GM19239 (cell line): ENCODE results near the gene UBA52.
"Not testable (repeated sequence)": the region's sequence is repeated elsewhere in the genome, so short reads cannot be mapped to it uniquely, and the experiment has no call there.

Source experiments
- DNase-seq: peaks from one replicate; pipeline ENCODE4 v3.0.0; 2011; ENCODE audit warnings: low spot score; ENCODE audit not compliant: insufficient read length
- FAIRE-seq: peaks from 2 replicates; lab custom pipeline; 2011; peaks lifted over from hg19 to GRCh38; lab: Jason Lieb, UNC

Gene UBA52

DNA sequence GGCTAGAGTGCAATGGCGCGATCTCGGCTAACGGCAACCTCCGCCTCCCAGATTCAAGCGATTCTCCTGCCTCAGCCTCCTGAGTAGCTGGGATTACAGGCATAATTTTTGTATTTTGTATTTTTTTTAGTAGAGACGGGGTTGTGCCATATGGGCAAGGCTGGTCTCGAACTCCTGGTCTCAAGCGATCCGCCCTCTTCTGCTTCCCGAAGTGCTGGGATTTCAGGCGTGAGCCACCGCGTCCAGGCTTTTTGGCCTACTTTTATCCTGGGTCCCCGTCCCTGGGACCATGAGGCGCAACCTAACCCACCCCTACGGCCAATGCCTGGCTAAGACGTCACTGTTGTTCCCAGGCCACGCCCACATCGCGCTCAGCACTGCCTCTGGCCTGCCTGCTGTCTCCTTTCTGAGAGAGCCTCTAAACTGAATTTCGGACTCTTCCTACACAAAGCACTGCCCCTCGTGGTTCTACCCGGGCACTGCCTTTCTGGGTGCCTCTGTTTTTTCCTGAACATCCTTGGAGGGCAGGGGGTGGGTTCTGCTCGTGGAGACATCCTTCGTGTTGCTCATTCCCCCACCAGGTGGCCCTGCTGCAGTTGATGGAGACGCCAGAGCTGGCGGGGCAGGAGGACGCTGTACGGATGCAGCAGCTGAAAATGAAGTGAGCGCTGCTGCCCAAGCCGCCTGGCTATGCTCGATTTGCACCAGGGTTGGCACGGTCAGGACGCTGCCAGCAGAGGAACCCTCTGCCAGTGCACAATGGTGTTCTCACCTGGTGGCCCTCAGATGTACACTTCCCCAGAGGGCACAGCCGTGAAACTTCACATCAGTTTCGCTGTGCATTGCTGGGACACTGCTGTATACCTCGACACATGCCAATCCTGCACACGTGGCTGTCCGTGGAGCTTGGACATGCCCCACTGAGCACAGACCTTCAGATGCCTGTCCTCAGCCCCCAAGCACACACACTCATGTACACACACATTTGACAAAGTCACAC is 18.9 kb downstream of the UBA52 start:
- FAIRE-seq = no peak
- no peak for DNase-seq

DNA sequence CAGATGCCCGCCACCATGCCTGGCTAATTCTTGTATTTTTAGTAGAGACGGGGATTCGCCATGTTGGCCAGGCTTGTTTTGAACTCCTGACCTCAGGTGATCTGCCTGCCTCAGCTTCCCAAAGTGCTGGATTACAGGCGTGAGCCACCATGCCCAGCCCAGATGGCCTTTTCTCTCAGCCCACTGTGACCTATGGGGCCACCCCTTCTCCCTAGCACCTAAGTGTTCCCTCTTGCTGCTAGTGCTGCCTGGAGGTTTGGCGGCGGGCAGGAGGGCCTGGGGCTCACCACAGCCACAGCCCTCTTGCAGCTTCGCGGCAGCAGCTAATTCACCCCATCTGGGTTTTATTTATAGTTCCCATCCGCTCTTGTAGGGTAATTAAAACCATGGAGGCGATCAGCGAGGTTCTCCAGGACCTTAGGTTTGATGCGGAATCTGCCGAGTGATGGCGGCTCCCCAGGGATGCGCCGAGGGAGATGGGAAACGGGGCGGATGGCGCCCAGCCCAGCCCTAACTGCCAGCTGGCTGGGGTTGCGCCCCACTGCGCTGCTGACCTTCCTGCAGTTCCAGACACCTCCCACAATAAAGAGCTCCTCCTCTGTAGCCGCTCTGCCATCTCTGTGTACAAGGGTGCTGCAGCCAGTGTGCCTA is 20.2 kb downstream of the UBA52 start:
- FAIRE-seq (no peak), DNase-seq (no peak)

GRCh38 chr19:18592732-18593131 is 21.1 kb downstream of the UBA52 start:
- not testable (repeated sequence) for DNase-seq, FAIRE-seq

GRCh38 chr19:18593367-18594095 is 21.9 kb downstream of the UBA52 start:
- FAIRE-seq = no peak
- no peak for DNase-seq

DNA sequence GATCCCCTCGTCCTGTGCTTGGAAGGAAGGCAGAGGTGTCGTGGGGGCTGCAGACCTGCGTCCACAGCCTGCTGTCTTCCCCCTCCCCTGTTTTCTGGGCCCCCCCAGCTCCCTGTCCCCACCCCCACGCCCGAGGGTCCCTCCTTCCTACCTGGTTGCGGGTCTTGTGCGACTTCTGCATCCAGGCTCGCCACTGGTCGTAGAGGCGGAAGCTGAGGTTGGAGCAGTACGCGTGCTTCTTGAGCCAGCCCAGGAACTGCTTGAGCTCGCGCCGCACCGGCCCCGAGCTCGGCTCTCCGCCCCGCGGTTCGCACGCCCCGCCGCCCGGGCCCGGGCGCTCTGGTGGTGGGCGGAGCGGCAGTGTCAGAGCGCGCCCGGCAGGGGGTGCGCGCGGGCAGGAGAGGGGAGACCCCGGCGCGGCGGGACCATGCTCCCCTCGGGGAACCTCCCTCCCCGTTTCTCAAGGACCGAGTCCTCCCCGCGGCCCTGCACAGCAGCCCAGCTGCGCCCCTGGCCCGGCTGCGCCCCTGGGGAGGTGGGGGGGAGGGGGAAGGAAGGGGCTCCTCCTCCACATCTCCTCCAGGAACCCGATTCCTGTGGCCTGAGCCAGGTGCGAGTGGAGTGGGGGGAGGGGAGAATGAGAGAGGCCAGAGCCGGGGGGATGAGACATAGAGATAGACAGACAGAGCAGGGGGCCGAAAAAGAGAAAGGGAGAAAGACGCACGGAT is 22.6 kb downstream of the UBA52 start:
- DNase-seq (peak; percentile 93), FAIRE-seq (no peak)

DNA sequence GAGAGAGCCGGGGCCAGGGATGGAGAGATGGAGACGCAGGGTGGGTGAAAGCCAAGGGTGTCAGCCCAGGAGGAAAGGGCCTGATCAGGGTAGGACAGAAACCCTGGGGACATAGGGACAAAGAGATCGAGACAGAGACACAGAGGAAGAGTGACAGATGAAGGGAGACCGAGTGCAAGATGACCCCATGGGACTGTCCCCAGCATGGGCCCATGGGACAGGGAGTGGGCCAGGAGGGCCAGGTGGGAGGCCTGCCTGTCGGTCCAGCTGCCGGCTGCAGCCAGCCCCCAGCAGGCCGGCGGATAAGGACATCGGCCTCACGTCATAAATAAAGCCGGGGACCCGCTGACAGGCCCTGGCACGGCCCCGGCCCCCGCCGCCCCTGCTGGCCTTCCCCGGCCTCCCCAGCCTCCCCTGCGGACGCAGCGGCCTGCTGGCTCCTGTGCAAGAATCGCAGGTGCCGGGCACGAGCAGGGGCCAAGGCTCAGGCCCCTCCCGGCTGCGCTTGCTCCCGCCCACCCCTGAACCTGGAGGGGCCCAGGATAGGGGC is 23.2 kb downstream of the UBA52 start:
- no peak for DNase-seq
- no peak for FAIRE-seq

DNA sequence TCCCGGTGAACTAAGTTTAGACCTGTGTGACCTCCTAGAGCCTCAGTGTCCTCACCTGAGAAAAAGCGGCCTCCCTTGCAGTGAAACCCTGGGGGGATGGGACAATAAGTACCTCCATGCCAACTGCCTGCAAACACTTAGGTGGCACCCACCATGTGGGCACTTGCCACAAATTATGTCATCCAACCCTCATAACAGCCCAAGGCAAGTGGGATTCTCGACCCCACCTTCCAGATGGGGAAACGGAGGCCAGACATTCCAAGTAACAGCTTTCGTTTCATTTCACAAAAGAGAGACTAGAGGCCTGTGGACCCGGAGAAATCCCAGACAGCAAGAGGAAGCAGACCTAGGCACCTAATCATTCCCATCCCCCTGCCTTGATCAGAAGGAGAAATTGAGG is 23.8 kb downstream of the UBA52 start:
- FAIRE-seq (no peak), DNase-seq (no peak)

DNA sequence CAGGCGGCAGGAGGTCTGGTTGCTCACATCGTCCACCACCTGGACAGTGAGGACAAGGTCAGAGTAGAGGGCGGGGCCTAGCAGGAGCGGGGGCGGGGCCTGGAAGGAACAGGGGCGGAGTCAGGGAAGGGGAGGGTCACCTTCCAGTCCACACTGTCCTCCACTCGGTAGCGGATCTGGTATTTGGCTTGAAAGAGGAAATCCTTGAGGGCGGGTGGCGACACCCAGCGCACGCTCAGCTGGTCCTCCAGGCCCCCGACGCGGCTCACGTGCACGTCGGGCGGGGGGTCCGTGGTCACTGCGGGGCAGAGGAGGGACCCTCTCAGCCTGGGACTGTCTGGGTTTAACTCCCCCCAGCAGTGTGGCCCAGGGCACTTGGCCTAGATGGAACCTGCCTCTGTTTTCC is 25.1 kb downstream of the UBA52 start:
- no peak for FAIRE-seq
- no peak for DNase-seq

DNA sequence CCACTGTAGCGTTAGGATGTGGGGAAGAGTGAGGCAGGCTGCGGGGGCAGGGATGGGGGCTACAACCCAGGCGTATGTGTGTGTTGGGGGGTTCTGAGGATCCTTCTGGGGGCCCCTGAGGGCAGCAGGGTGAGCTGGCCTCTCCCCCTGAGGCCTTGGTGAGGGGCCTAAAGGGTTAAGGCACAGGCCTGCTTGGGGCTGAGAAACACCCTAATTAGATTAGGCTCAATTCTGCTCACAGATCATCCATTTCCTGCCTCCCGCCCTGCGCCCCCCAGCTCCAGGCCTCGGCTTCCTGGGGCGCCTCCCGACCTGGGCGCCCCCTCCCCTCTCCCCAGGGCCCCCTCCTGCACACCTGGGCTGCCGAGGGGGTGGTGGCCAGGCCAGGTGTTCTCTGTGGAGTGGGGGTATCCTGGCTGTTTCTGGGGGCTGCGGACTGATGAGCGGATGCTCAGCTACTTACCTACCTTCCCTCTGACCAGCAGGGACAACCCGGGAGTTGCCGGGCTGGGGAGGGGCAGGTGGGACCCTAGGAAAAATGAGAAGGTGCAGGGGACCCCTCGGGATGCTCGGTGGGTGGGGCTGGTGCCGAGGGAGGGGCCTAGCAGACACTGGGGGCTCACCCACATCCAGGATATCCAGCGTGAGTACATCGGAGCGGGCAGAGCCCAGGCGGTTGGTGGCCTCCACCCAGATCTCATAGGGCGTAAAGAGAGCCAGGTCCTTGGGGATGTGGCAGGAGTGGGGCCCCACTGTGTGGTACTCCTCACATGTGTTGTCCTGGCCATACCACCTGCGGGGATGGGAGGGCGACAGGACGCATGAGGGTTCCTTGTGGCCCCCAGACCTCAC is 26.4 kb downstream of the UBA52 start:
- DNase-seq (no peak), FAIRE-seq (no peak)

DNA sequence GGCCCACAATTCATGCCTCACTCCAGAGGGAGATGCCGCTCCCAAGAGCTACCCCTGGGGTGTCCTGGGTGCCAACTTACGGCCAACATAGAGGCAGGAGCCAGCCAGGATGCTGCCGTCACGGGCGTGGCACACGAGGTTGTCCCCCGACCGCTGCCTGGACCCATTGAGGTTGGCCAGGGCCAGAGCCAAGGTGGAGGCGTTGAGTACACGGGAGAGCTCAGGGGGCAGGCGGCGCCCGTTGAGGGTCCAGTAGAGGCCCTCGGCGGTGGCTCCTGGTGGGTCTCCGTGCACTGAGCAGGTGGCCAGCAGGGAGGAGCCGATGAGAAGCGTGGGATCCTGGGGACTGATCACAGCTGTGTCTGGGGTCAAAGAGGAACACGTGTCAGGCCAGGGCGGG is 27.8 kb downstream of the UBA52 start:
- no peak for FAIRE-seq
- DNase-seq = no peak

DNA sequence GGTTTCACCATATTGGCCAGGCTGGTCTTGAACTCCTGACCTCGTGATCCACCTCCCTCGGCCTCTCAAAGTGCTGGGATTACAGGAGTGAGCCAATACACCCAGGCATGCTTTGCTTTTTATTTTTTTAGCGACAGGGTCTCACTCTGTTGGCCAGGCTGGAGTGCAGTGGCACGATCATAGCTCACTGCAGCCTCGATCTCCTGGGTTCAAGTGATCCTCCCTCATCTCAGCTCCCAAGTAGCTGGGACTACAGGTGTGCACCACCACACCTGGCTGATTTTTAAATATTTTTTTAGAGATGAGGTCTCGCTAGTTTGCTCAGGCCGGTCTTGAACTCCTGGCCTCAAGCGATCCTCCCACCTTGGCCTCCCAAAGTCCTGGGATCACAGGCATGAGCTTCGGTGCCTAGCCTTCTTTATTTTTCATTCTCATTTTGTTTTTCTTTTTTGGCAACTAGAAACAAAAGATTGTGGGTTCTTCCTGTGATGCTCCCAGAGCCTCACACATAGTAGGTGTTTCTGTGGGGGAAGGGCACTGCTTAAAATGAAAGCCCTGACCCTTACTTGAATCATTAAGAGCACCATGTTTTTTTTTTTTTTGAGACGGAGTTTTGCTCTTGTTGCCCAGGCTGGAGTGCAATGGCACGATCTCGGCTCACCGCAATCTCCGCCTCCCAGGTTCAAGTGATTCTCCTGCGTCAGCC is 29.2 kb downstream of the UBA52 start:
- FAIRE-seq, DNase-seq: not testable (repeated sequence)

DNA sequence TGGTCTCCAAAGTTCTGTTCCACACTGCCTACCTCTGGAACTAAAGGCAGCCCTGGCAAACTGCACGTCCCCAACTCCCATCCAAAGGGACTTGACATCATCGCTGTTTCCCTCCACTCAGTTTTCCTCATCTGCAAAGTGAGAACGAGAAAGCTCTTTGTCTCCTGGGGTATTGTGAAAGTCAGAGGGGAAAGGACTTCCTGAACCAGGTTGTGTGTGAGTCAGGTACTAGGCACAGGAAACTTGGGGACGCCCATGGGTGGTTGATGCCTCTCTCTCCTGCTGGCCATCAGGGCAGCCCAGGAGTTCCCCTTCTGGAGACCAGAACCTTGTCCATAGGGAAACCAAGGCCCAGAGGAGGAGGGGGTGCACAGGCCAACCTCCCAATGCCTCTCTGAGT is 30.2 kb downstream of the UBA52 start:
- no peak for FAIRE-seq
- DNase-seq = no peak

DNA sequence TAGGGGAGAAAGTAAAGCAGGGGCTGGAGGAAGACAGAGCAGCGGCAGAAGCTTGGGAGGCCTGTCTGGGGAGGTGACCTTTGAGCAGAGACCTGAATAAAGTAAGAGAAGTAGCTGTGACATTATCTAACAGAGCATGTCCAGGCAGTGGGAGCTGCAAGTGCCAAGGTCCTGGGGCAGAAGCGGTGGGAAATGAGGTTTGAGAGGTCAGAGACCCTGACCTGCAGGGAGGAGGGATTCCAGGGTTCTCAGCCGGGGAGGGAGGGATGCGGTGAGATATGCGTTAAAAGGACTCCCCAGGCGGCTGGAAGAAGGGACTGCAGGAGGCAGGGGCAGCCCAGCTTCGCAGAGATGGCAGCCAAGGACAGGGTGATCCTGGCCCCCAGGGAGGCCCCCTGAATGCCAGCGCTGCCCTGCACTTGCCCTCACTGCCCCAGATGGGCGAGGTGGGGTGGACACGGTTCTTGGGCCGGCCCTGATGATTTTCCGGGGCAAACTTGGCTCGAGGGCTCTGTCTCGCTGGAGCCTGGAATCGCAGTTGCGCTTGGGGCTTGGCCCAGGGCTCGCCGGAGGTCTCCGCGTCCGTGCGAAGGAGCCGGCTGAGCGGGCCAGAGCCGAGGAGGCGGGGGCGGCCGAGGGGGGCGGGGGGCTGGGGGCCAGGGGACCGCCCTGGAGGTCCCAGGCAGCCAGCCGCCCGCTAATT is 31.7 kb downstream of the UBA52 start:
- no peak for FAIRE-seq
- no peak for DNase-seq

DNA sequence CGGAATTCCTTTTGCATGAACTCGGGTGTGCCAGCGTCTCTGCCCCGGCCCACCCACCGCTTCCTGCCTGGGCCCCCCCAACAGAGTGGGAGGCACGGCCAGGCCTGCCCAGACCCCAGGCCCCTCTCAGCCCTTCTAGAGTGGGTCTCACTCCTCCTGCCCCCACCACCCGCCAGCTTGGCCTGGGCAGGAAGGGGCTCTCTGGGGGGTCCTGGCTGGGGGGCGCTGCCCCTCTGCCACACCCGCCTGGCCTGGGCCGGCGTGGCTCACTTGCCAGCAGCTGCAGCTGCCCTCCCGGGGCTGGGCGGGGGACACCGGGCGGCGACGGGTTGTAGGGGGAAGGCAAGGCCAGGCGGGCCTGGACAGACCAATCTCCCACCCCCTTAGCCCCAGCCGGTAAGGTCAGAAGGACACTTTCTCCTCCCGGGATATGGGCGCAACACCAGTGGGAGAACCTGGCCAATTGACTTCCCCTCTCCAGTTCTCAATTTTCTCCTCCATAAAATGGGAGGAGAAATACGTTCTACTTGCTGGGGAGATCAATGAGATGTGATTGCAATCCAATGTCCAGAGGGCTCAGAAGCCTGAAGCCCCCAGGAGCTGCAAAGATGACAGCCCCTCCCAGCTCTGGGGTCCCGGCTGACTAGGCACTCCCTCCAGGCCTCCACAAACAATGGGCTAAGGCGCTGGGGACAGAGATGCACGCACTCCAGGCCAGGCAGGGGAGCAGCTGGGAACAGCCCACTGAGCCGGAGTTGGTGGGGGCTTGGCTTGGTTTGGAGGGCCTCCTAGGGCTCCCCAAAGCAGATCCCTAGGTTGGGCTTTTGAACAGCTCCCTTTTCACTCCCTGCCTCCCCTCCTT is 32.5 kb downstream of the UBA52 start:
- FAIRE-seq (no peak), DNase-seq (no peak)

DNA sequence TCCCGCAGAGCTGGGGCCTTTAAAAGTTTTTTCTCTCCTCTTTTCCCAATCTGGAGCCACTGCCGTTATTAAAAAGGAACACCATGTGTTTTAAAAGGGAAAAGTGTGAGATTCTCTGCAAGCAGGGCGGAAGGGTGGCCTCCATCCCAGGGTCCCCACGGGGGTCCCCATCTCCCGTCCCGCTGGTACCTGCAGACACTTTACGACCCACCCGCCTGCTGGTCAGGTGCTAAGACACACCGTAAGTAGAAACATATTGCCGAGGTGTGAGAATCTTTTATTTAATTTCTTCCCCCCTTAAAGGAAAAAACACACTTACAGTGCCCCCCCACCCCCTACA is 33.1 kb downstream of the UBA52 start:
- FAIRE-seq (no peak), DNase-seq (no peak)

GRCh38 chr19:18605196-18605545 is 33.5 kb downstream of the UBA52 start:
- FAIRE-seq (no peak), DNase-seq (no peak)
